HCT116 (cell line): ENCODE results near the gene SIX5.

Source experiments
- CEBPB ChIP-seq: IDR thresholded peaks from 2 replicates; pipeline ENCODE4 v1.6.1; 2012; ENCODE audit warnings: low read depth
- CTCF ChIP-seq, 3 experiments: fragments of 200-600 bp in 1 of 3; sonication (generic) in 1 of 3; IDR thresholded peaks in 2 of 3; conservative IDR thresholded peaks in 1 of 3; 2 replicates each; pipeline ENCODE4 v1.5.1; 2012 to 2017; ENCODE audit warnings: low read depth in 2 of 3, low read length in 2 of 3, antibody characterized with exemption in 1 of 3, borderline replicate concordance in 1 of 3, control low read depth in 1 of 3, mild to moderate bottlenecking in 1 of 3, mixed read lengths in 1 of 3, mixed run types in 1 of 3, moderate library complexity in 1 of 3; ENCODE audit not compliant: insufficient read depth in 1 of 3
- EGR1 ChIP-seq: IDR thresholded peaks from 2 replicates; pipeline ENCODE4 v1.6.1; 2012; ENCODE audit warnings: low read depth
- EZH2 ChIP-seq: fragments of 200-600 bp; sonication (generic); IDR thresholded peaks from 2 replicates; pipeline ENCODE4 v1.6.1; 2017; ENCODE audit warnings: antibody characterized with exemption, mixed run types
- POLR2A ChIP-seq: IDR thresholded peaks from 2 replicates; pipeline ENCODE4 v1.7.0; 2011; ENCODE audit warnings: borderline replicate concordance; ENCODE audit not compliant: insufficient read depth, insufficient read length; ENCODE audit errors: extremely low read depth
- POLR2AphosphoS5 ChIP-seq: IDR thresholded peaks from 2 replicates; pipeline ENCODE4 v1.6.1; 2011; ENCODE audit warnings: mild to moderate bottlenecking, low read depth, low read length, moderate library complexity
- RAD21 ChIP-seq: IDR thresholded peaks from 2 replicates; pipeline ENCODE4 v1.6.1; 2012; ENCODE audit warnings: low read depth, mild to moderate bottlenecking
- REST ChIP-seq: IDR thresholded peaks from 2 replicates; pipeline ENCODE4 v1.6.1; 2012; ENCODE audit warnings: low read depth
- SIN3A ChIP-seq: IDR thresholded peaks from 2 replicates; pipeline ENCODE4 v1.6.1; 2012; ENCODE audit warnings: low read depth
- TCF7L2 ChIP-seq: IDR thresholded peaks from 2 replicates; pipeline ENCODE4 v1.7.0; 2011; ENCODE audit warnings: borderline replicate concordance, inconsistent platforms; ENCODE audit not compliant: insufficient read depth, insufficient read length; ENCODE audit errors: extremely low read depth
- TF ChIP-seq, protein P1 (sequence below): IDR thresholded peaks from 2 replicates; pipeline ENCODE4 v1.6.1; 2011; ENCODE audit warnings: mild to moderate bottlenecking, low read length, moderate library complexity; ENCODE audit not compliant: insufficient replicate concordance; ENCODE audit errors: extremely low read depth

GRCh38 chr19:45786533-45786894 is 17.5 kb upstream of the SIX5 start:
- TF ChIP-seq RAD21: no peak
- no peak for TF ChIP-seq REST
- TF ChIP-seq EGR1: no peak
- TF ChIP-seq EZH2: no peak
- TF ChIP-seq CEBPB: no peak
- no peak for TF ChIP-seq POLR2AphosphoS5
- TF ChIP-seq POLR2A: no peak
- TF ChIP-seq CTCF (IDR thresholded peaks at IDR 0.05 in 2 of 3, conservative IDR thresholded peaks at IDR 0.05 in 1 of 3; ENCODE audit: borderline replicate concordance in 1 of 3, insufficient read depth in 1 of 3, low read depth in 2 of 3, low read length in 2 of 3): no peak
- TF ChIP-seq SIN3A: no peak
- no peak for TF ChIP-seq TCF7L2
- TF ChIP-seq, protein P1, sequence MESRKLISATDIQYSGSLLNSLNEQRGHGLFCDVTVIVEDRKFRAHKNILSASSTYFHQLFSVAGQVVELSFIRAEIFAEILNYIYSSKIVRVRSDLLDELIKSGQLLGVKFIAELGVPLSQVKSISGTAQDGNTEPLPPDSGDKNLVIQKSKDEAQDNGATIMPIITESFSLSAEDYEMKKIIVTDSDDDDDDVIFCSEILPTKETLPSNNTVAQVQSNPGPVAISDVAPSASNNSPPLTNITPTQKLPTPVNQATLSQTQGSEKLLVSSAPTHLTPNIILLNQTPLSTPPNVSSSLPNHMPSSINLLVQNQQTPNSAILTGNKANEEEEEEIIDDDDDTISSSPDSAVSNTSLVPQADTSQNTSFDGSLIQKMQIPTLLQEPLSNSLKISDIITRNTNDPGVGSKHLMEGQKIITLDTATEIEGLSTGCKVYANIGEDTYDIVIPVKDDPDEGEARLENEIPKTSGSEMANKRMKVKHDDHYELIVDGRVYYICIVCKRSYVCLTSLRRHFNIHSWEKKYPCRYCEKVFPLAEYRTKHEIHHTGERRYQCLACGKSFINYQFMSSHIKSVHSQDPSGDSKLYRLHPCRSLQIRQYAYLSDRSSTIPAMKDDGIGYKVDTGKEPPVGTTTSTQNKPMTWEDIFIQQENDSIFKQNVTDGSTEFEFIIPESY: no peak
